HG03432 (cell line): ENCODE measurements around the gene MTHFR.
"Not testable (repeated sequence)": the region's sequence is repeated elsewhere in the genome, so short reads cannot be mapped to it uniquely, and the experiment has no call there.

Experiments
- ATAC-seq: cut with Tn5 transposase; IDR thresholded peaks from one replicate; pipeline ENCODE4 v1.9.1; 2021; ENCODE audit warnings: mild to moderate bottlenecking, moderate library complexity; ENCODE audit not compliant: unreplicated experiment

MTHFR gene

GRCh38 chr1:11833900-11834299 is 28.1 kb upstream of the MTHFR start:
- ATAC-seq: no peak

GRCh38 chr1:11833497-11833896 is 27.7 kb upstream of the MTHFR start:
- no peak for ATAC-seq

DNA sequence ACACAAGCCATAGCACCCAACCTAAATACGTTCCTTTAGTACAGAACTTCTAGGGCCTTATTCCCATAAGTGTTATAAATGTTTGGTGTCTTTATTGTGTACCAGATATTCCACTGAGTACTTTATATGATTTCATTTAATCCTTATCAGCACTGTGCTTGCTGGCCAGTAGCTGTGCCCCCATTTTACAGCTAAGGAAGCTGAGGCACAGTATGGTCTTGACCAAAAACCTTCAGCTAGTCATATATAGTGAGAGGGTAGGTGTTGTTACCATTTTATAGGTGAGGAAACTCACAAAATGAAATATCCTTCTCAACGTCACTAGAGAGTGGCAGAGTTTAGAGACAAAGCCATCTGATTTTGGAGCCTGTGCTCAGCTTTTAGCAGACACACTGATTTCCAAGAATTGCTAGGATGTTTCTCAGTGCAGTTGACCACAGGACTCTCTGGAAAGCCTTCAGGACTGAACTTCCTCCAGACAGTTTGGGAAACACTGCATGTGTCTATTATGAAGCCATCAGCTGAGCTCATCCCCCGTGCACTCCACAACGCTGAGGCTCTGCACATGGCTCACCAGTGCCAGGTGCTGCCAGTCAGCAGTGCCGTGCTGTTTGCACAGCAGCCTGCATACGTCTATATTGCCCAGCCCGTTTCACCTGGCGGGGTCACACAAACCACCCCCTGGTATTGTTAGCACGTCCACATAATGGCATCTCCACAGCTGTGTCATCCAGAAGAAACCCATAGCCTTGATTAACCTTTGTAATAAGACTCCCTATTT is 26.4 kb upstream of the MTHFR start:
- ATAC-seq: no peak

GRCh38 chr1:11828511-11828910 is 22.7 kb upstream of the MTHFR start:
- ATAC-seq: no peak

GRCh38 chr1:11826946-11827345 is 21.2 kb upstream of the MTHFR start:
- ATAC-seq: no peak

DNA sequence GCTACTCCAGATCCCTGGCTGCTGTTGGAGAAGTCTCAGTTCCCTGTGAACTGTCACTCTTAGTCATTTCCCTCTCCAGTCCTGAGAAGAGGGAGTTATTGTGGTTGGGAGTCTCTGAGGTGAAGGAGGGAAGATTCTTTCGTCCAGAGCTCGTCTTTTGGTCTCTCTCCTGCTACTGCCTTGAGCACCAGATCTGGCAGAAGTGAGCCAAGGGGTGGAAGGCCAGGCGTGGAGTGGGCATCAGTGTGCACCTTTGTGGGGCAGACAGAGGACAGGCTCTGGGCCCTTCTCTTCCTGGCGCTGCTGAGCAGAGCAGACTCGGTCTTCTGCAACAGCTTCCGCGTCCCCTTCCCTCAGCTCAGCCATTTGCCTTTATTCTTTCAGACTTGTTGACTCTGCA is 19.4 kb upstream of the MTHFR start:
- no peak for ATAC-seq

DNA sequence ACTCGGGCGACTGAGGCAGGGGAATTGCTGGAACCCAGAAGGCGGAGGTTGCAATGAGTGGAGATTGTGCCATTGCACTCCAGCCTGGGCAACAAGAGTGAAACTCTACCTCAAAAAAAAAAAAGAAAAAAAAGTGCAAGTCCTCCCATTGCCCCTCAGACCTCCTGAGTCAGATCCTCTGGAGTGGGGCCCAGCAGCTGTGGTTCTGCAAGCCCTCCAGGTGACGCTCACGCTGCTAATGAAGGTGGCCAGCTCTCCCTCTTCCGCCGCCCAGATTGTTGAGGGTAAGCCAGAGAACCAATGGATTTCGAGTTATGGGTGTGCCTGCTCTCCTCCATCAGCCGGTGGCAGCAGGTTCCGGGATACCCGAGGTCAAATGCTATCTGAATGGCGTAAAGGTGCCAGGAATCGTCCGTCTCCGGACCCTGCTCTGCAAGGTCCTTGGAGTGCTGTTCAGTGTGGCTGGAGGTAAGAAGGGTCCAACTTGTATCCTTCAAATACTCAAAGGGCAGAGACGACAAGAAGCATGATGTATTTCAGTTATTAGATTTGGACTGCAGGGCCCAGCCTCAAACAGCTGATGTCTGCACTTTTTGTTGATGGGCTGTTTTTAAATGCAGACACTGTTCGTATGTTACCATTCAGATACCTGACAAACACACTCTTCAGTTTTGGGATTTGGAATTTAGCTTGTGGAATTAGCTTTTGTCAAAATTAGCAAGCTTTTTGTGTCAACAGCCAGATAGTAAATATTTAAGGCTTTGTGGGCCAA is 17.8 kb upstream of the MTHFR start:
- ATAC-seq: no peak

DNA sequence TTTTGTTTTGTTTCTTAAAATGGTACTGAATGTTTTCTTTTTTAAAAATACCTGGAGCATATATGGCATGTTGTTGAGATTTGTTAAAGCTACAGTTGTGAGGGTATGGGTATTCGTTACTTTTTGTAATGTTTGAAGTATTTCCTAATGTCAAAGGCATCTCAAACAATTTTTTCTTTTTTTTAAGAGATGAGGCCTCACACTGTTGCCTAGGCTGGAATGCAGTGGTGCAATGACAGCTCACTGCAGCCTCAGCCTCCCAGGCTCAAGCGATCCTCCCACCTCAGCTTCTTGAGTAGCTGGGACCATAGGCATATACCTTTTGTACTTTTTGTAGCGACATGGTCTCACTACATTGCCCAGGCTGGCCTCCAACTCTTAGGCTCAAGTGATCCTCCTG is 16.3 kb upstream of the MTHFR start:
- no peak for ATAC-seq

- no peak for ATAC-seq
These were observed 11.4 kb upstream of the MTHFR start for GRCh38 chr1:11817192-11817591.

DNA sequence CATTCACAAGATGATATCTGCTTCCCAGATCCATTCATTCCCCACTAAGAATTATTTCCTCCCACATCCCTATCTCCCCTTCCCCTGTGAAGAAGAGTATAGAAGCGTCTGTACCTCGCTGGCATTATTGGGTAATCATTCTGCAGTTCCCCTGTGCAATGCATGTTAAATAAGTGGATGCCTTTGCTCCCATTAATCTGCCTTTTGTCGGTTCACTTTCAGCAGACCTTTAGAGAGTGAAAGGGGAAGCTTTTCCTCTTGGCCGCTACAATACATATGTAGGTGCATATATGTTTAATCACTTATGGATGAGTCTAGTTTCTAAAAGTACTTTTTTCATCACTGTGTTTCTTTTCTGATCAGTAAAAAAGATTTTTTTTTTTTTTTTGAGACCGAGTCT is 7.3 kb upstream of the MTHFR start:
- no peak for ATAC-seq

DNA sequence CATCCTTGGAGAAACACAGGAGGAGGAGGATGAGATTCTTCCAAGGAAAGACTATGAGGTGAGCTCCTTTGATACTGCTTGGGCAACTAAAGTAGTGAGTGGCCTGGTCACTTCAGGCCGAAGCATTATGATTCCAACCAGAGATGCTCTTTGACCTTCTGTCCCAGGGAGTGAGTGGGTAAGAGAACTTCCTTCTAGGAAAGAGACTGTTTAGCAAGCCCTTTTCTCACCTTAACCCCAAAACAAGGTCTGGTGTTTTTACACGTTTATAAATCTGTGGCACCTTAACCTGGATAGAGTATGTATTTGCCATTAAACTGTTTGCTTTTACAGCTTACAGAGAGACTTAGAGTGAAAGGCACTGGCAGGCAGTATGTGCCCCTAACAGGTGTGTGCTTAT is 1.4 kb upstream of the MTHFR start:
- ATAC-seq: no peak

DNA sequence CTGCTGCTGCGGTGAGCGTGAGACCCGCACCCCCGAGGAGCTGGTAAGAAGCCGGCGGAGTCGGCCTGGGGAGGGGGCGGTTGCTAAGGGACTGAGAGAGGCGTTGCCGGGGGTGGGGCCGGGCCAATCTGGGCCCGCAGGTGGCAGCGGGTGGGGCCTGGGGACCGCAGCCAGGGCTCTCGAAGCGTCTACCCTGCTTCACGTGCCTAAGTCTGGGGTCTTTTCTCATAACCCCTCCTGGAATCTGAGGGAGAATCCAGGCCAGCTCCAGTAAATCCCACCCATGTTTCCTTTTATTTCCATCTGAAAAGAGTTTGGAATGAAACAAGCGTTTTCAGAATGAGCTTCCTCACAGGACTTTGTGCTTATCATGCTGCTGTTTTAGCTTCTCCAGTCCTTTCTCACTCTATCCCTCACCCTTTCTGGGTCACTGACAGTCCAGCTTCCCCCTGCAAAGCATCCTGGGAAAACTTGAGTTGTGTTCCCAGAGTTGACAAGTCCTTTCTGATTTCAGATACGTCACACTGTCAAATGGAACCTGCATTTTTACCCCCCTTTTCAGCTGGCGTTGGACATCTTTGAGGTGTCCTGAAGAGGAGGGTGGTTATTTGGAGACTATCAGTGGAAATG is 658 bp upstream of the MTHFR start:
- ATAC-seq: peak; percentile 44

DNA sequence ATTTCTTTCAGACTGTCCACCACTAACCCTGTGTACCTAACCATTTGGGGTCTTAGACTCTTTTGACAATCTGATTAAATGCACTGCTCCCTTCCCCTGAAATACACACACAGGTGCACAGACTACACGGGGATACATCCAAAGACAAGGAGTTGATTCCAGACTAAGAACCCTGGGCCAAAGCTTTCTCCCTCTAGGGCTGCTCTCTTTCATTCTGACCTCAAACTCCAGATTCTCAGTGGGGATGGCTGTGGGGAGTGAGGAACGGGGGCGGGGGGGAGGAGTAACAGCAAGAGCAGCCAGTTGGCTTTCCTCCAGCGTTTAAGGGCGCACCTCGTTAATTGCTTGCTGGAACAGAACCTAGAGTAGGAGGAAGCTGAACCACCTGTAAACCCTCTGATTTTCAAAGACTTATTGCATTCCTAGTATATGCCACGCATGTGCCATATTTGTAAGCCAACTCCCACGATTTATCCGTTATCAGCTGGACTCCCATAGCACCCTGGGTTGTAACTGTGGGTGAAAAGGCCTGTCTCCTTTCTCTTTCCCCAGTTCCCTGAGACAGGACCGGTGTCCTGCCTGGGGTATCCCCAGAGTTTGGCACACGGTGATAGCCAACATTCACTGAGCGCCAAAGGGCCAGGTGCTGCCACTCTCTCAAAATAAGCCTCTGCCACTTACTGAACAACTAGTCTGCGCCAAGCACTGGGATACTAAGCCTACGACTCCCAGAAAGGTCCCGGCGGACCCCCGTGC is 920 bp downstream of the MTHFR start:
- no peak for ATAC-seq

- not testable (repeated sequence) for ATAC-seq
These were observed 1.7 kb downstream of the MTHFR start for GRCh38 chr1:11803924-11804665.

GRCh38 chr1:11802973-11803885 is 2.5 kb downstream of the MTHFR start:
- ATAC-seq: peak; percentile 17

DNA sequence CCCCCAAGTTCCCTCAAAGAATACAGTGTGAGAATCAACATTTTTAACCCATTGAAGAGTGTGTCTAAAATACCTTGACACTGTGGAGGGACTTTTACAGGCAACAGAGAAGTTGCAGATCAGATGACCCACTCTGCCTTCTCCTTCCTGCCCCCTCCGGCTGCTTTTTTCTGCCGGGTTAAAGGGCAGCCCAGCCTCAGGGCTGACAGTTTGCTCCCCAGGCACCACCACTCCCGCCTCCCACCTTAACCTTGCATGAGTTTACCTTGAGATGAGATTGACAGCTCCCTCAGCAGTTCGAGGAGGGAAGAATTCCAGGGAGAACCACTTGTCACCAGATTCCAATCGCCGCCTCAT is 3.2 kb downstream of the MTHFR start:
- no peak for ATAC-seq

GRCh38 chr1:11800756-11801433 is 4.9 kb downstream of the MTHFR start:
- no peak for ATAC-seq

GRCh38 chr1:11800391-11800755 is 5.4 kb downstream of the MTHFR start:
- ATAC-seq: no peak

DNA sequence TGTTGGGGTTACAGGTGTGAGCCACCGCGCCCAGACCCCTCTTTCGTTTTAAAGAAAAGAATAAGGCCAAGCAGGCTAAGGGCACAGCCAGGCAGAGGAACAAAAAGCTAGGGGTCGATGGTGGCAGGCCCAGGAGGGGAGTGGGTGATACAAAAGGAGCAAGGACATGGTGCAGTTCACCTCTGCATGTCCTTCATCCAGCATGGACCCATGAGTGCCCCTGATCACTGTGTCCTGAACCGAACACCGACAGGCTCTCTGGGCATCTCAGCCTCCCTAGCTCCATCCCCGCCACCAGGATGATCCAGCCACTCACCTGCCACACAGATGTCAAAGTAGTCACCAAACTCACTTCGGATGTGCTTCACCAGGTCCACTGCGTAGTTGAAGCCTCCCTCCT is 5.9 kb downstream of the MTHFR start:
- no peak for ATAC-seq
